CD8-positive, alpha-beta memory T cell (primary cell): ENCODE measurements around the gene ITPKA. TPM values are rescaled to one million over a fixed set of nuclear protein-coding genes. Genes with fewer than 3 reads are reported as not detected.

Source experiments
- CTCF ChIA-PET: fragments of 350-600 bp; sonication (Branson Sonifier 250); formaldehyde crosslinking; loops from one replicate; lab custom pipeline; 2021; ENCODE audit warnings: antibody characterized with exemption; lab: Charles Lee
- POLR2A ChIA-PET: fragments of 350-600 bp; sonication (Branson Sonifier 250); formaldehyde crosslinking; loops from one replicate; lab custom pipeline; 2021; ENCODE audit warnings: antibody characterized with exemption; lab: Charles Lee
- DNase-seq, 5 donors: peaks; one replicate each; pipeline versions ENCODE4 v3.0.0 to v3.0.0-alpha.2; 2020 to 2022; ENCODE audit warnings: mixed read lengths in 1 of 5
- H3K27ac ChIP-seq: one replicate; pipeline ENCODE4 v1.7.0; 2013; ENCODE audit warnings: low read depth, mild to moderate bottlenecking, low read length, moderate library complexity
- H3K27me3 ChIP-seq: 2 replicates; pipeline ENCODE4 v1.7.0; 2013; ENCODE audit warnings: low read length, mild to moderate bottlenecking; ENCODE audit not compliant: insufficient read depth, poor library complexity, severe bottlenecking
- H3K36me3 ChIP-seq: 2 replicates; pipeline ENCODE4 v1.7.0; 2013; ENCODE audit warnings: mild to moderate bottlenecking, low read length, moderate library complexity; ENCODE audit not compliant: insufficient read depth
- H3K4me1 ChIP-seq: 2 replicates; pipeline ENCODE4 v1.7.0; 2013; ENCODE audit warnings: mild to moderate bottlenecking, low read length, moderate library complexity; ENCODE audit not compliant: insufficient read depth
- H3K4me3 ChIP-seq: 2 replicates; pipeline ENCODE4 v1.7.0; 2013; ENCODE audit warnings: mild to moderate bottlenecking, low read length
- H3K9me3 ChIP-seq: 2 replicates; pipeline ENCODE4 v1.7.0; 2013; ENCODE audit warnings: mild to moderate bottlenecking, low read length
- H3K27ac Mint-ChIP-seq, 8 donors: one replicate each; pipeline ENCODE4 v1.8.0; 2020 to 2021; ENCODE audit warnings: mixed read lengths in 8 of 8, mild to moderate bottlenecking in 6 of 8, inconsistent platforms in 3 of 8, moderate library complexity in 3 of 8
- H3K27me3 Mint-ChIP-seq, 2 donors: one replicate each; pipeline ENCODE4 v1.8.0; 2020 to 2021; ENCODE audit warnings: mixed read lengths in 2 of 2, mild to moderate bottlenecking in 1 of 2, moderate library complexity in 1 of 2
- H3K36me3 Mint-ChIP-seq, 3 donors: one replicate each; pipeline ENCODE4 v1.8.0; 2020 to 2021; ENCODE audit warnings: mixed read lengths in 3 of 3, inconsistent platforms in 1 of 3, mild to moderate bottlenecking in 1 of 3
- H3K4me1 Mint-ChIP-seq, 3 donors: one replicate each; pipeline ENCODE4 v1.8.0; 2020 to 2021; ENCODE audit warnings: mixed read lengths in 3 of 3, inconsistent platforms in 1 of 3, mild to moderate bottlenecking in 1 of 3
- H3K4me3 Mint-ChIP-seq, 7 donors: one replicate each; pipeline ENCODE4 v1.8.0; 2020 to 2021; ENCODE audit warnings: mixed read lengths in 7 of 7, mild to moderate bottlenecking in 6 of 7, moderate library complexity in 4 of 7, inconsistent platforms in 2 of 7
- H3K9me3 Mint-ChIP-seq, 5 donors: one replicate each; pipeline ENCODE4 v1.8.0; 2020 to 2022; ENCODE audit warnings: mixed read lengths in 5 of 5, mild to moderate bottlenecking in 3 of 5, moderate library complexity in 2 of 5, inconsistent platforms in 1 of 5
- polyA plus RNA-seq: library from polyadenylated mRNA; unstranded; fragments of 300-500 nt; fragmentation: Illumina TruSeq; gene quantifications from one replicate; pipeline ENCODE4 v1.2.3, GENCODE V29; 2021
- total RNA-seq, 2 experiments: library from RNA; stranded (reverse); gene quantifications; one replicate each; pipeline ENCODE4 v1.2.3, GENCODE V29; 2021

Gene ITPKA
- total and polyA plus RNA-seq, 3 experiments from 2014 or later: 0.44 to 0.53 TPM; not detected in 1

GRCh38 chr15:41483519-41483918 lies 10.2 kb upstream of the ITPKA start:
- POLR2A ChIA-PET: interaction anchor here (0.6 to 1.3 kb wide), 3 partner anchors 9 to 13 kb away, joined by 3 to 8 read pairs (median 3); no protein-coding TSS in a partner anchor
- Mint-ChIP-seq H3K9me3 (no peaks in the 10 kb centered on the region), H3K4me1 (peaks cover 24 to 31% (median 27%) of the 10 kb centered on the region in 3 donors), H3K27ac (peak overlapping the region; percentile 74 to 91 (median 86)), H3K27me3 (no peaks in the 10 kb centered on the region), H3K36me3 (peaks cover 4 to 34% (median 17%) of the 10 kb centered on the region in 3 donors), H3K4me3 (peak overlapping the region; percentile 32 to 82 (median 74))
- no peaks in the 10 kb centered on the region for H3K9me3 ChIP-seq
- peaks cover 13% of the 10 kb centered on the region for H3K36me3 ChIP-seq
- no peaks in the 10 kb centered on the region for H3K27me3 ChIP-seq
- H3K4me3 ChIP-seq: peak overlapping the region; percentile 5
- DNase-seq: peak in 2 of 5 donors; percentile 28 to 30
- H3K4me1 ChIP-seq: peaks cover 16% of the 10 kb centered on the region
- CTCF ChIA-PET: interaction anchor here (1.0 kb wide), 1 partner anchor 17 kb away, joined by 3 read pairs; no protein-coding TSS in a partner anchor
- H3K27ac ChIP-seq: no peak overlapping the region

- DNase-seq: no peak
- H3K9me3 Mint-ChIP-seq: no peaks in the 10 kb centered on the region
- H3K36me3 ChIP-seq: peaks cover 2% of the 10 kb centered on the region
- no peak overlapping the region for H3K4me3 ChIP-seq
- H3K9me3 ChIP-seq: no peaks in the 10 kb centered on the region
- ChIA-PET CTCF (interaction anchor here (1.7 kb wide), 1 partner anchor 19 kb away, joined by 5 read pairs; no protein-coding TSS in a partner anchor), POLR2A (interaction anchor here (0.6 kb wide), 1 partner anchor 328 kb away, joined by 4 read pairs; no protein-coding TSS in a partner anchor)
- no peak overlapping the region for H3K27ac ChIP-seq
- peaks cover 24 to 31% (median 27%) of the 10 kb centered on the region in 3 donors for H3K4me1 Mint-ChIP-seq
- H3K4me3 Mint-ChIP-seq: no peak overlapping the region
- peaks cover 0 to under 1% of the 10 kb centered on the region in 2 donors for H3K27me3 Mint-ChIP-seq
- peak overlapping the region in 2 of 8 donors; percentile 17 to 56 for H3K27ac Mint-ChIP-seq
- peaks cover 0 to 20% (median 9%) of the 10 kb centered on the region in 3 donors for H3K36me3 Mint-ChIP-seq
- peaks cover 16% of the 10 kb centered on the region for H3K4me1 ChIP-seq
- H3K27me3 ChIP-seq: no peaks in the 10 kb centered on the region
Measured at GRCh38 chr15:41484937-41485625, 8.6 kb upstream of the ITPKA start.

- POLR2A ChIA-PET: interaction anchor here (1.0 kb wide), 1 partner anchor 58 kb away, joined by 4 read pairs; the partner anchor contains the start of gene RPAP1
Measured at GRCh38 chr15:41486286-41486685, 7.4 kb upstream of the ITPKA start.

GRCh38 chr15:41487381-41487780 lies 6.3 kb upstream of the ITPKA start:
- peak overlapping the region in 1 of 8 donors; percentile 9 for H3K27ac Mint-ChIP-seq
- DNase-seq: no peak
- H3K36me3 Mint-ChIP-seq: no peaks in the 10 kb centered on the region
- H3K4me3 ChIP-seq: no peak overlapping the region
- ChIA-PET POLR2A (no interaction called here), CTCF (no interaction called here)
- no peaks in the 10 kb centered on the region for H3K9me3 ChIP-seq
- H3K4me3 Mint-ChIP-seq: no peak overlapping the region
- no peaks in the 10 kb centered on the region for H3K36me3 ChIP-seq
- peaks cover 13 to 16% of the 10 kb centered on the region in 2 donors for H3K27me3 Mint-ChIP-seq
- no peaks in the 10 kb centered on the region for H3K9me3 Mint-ChIP-seq
- H3K4me1 ChIP-seq: peaks cover 16% of the 10 kb centered on the region
- H3K27me3 ChIP-seq: no peaks in the 10 kb centered on the region
- peaks cover 29 to 40% (median 38%) of the 10 kb centered on the region in 3 donors for H3K4me1 Mint-ChIP-seq
- no peak overlapping the region for H3K27ac ChIP-seq

More at GRCh38 chr15:41486286-41486685, 7.4 kb upstream of the ITPKA start:
- Histone ChIP-seq H3K27ac (no peak overlapping the region), H3K9me3 (no peaks in the 10 kb centered on the region), H3K36me3 (no peaks in the 10 kb centered on the region), H3K27me3 (no peaks in the 10 kb centered on the region), H3K4me1 (peaks cover 16% of the 10 kb centered on the region), H3K4me3 (no peak overlapping the region)
- DNase-seq: no peak
- Mint-ChIP-seq H3K27me3 (peaks cover 4 to 7% of the 10 kb centered on the region in 2 donors), H3K4me3 (no peak overlapping the region), H3K36me3 (peaks cover 0 to 8% (median 2%) of the 10 kb centered on the region in 3 donors), H3K27ac (no peak overlapping the region), H3K9me3 (no peaks in the 10 kb centered on the region), H3K4me1 (peaks cover 24 to 37% (median 32%) of the 10 kb centered on the region in 3 donors)
- CTCF ChIA-PET: no interaction called here

GRCh38 chr15:41487802-41488201 lies 5.9 kb upstream of the ITPKA start:
- no peaks in the 10 kb centered on the region for H3K9me3 ChIP-seq
- no peaks in the 10 kb centered on the region for H3K9me3 Mint-ChIP-seq
- H3K27ac ChIP-seq: no peak overlapping the region
- H3K4me1 ChIP-seq: peaks cover 17% of the 10 kb centered on the region
- H3K27me3 ChIP-seq: no peaks in the 10 kb centered on the region
- H3K4me3 ChIP-seq: no peak overlapping the region
- ChIA-PET POLR2A (no interaction called here), CTCF (no interaction called here)
- H3K4me1 Mint-ChIP-seq: peaks cover 30 to 40% (median 38%) of the 10 kb centered on the region in 3 donors
- H3K36me3 ChIP-seq: no peaks in the 10 kb centered on the region
- peaks cover 16 to 21% of the 10 kb centered on the region in 2 donors for H3K27me3 Mint-ChIP-seq
- no peak for DNase-seq
- no peaks in the 10 kb centered on the region for H3K36me3 Mint-ChIP-seq
- H3K4me3 Mint-ChIP-seq: peak overlapping the region in 1 of 7 donors; percentile 26
- H3K27ac Mint-ChIP-seq: peak overlapping the region in 3 of 8 donors; percentile 9 to 89 (median 81)

- no peak overlapping the region for H3K4me3 Mint-ChIP-seq
- peaks cover 0 to 1% (median 0%) of the 10 kb centered on the region in 3 donors for H3K36me3 Mint-ChIP-seq
- no peak overlapping the region for H3K27ac Mint-ChIP-seq
- no peak for DNase-seq
- H3K4me3 ChIP-seq: no peak overlapping the region
- peaks cover 16 to 23% of the 10 kb centered on the region in 2 donors for H3K27me3 Mint-ChIP-seq
- POLR2A ChIA-PET: no interaction called here
- no peaks in the 10 kb centered on the region for H3K9me3 ChIP-seq
- no peaks in the 10 kb centered on the region for H3K9me3 Mint-ChIP-seq
- no peaks in the 10 kb centered on the region for H3K36me3 ChIP-seq
- no peak overlapping the region for H3K27ac ChIP-seq
- peaks cover 10% of the 10 kb centered on the region for H3K4me1 ChIP-seq
- CTCF ChIA-PET: no interaction called here
- peaks cover 17 to 29% (median 28%) of the 10 kb centered on the region in 3 donors for H3K4me1 Mint-ChIP-seq
- no peaks in the 10 kb centered on the region for H3K27me3 ChIP-seq
Measured at GRCh38 chr15:41489641-41490040, 4.0 kb upstream of the ITPKA start.

GRCh38 chr15:41490355-41490754 lies 3.3 kb upstream of the ITPKA start:
- peaks cover 18 to 34% (median 28%) of the 10 kb centered on the region in 3 donors for H3K4me1 Mint-ChIP-seq
- peak overlapping the region in 1 of 8 donors; percentile 4 for H3K27ac Mint-ChIP-seq
- peaks cover 16 to 23% of the 10 kb centered on the region in 2 donors for H3K27me3 Mint-ChIP-seq

GRCh38 chr15:41491889-41492288 lies 1.8 kb upstream of the ITPKA start:
- Mint-ChIP-seq H3K4me1 (peaks cover 18 to 35% (median 28%) of the 10 kb centered on the region in 3 donors), H3K36me3 (peaks cover 0 to 1% (median 0%) of the 10 kb centered on the region in 3 donors), H3K27me3 (peaks cover 22 to 30% of the 10 kb centered on the region in 2 donors), H3K9me3 (no peaks in the 10 kb centered on the region), H3K4me3 (peak overlapping the region in 5 of 7 donors; percentile 1 to 60 (median 26)), H3K27ac (peak overlapping the region in 1 of 8 donors; percentile 41)
- no peak for DNase-seq
- Histone ChIP-seq H3K36me3 (no peaks in the 10 kb centered on the region), H3K4me1 (peaks cover 22% of the 10 kb centered on the region), H3K9me3 (no peaks in the 10 kb centered on the region), H3K27ac (no peak overlapping the region), H3K27me3 (peaks cover 20% of the 10 kb centered on the region), H3K4me3 (no peak overlapping the region)
- POLR2A ChIA-PET: interaction anchor here (0.6 kb wide), 1 partner anchor 584 kb away, joined by 6 read pairs; no protein-coding TSS in a partner anchor
- CTCF ChIA-PET: no interaction called here

More at GRCh38 chr15:41490355-41490754, 3.3 kb upstream of the ITPKA start:
- no peak for DNase-seq
- Histone ChIP-seq H3K4me3 (no peak overlapping the region), H3K9me3 (no peaks in the 10 kb centered on the region), H3K27me3 (peaks cover 4% of the 10 kb centered on the region), H3K36me3 (no peaks in the 10 kb centered on the region), H3K27ac (no peak overlapping the region), H3K4me1 (peaks cover 17% of the 10 kb centered on the region)
- POLR2A ChIA-PET: interaction anchor here (0.7 kb wide), 1 partner anchor 392 kb away, joined by 3 read pairs; no protein-coding TSS in a partner anchor
- Mint-ChIP-seq H3K4me3 (peak overlapping the region in 1 of 7 donors; percentile 45), H3K9me3 (no peaks in the 10 kb centered on the region), H3K36me3 (peaks cover 0 to 1% (median 0%) of the 10 kb centered on the region in 3 donors)
- CTCF ChIA-PET: no interaction called here
